HEK293 (cell line): Measurements from ENCODE around the gene PANX1.

ENCODE experiments used
- CTCF ChIA-PET: fragments of 350-600 bp; formaldehyde crosslinking; extraction: SDS; loops from one replicate; lab custom pipeline; 2021; ENCODE audit warnings: antibody characterized with exemption; lab: Yijun Ruan, JAX
- POLR2A ChIA-PET: fragments of 300-600 bp; formaldehyde crosslinking; extraction: SDS; loops from one replicate; lab custom pipeline; 2020; ENCODE audit warnings: antibody characterized with exemption, inconsistent platforms; lab: Yijun Ruan, JAX
- H3K27ac ChIP-seq: fragments of 200-500 bp; sonication (Bioruptor generic); 2 replicates; pipeline ENCODE4 v1.5.1; 2014; ENCODE audit warnings: low read depth, low read length, control low read depth, inconsistent platforms; ENCODE audit errors: extremely low read depth
- H3K36me3 ChIP-seq, 2 experiments: fragments of 200-500 bp in 1 of 2; sonication (Bioruptor generic) in 1 of 2; 1 replicate in 1 of 2; 2 replicates in 1 of 2; pipeline ENCODE4 v1.5.1; 2014 to 2017; ENCODE audit warnings: inconsistent platforms in 2 of 2, low read length in 2 of 2; ENCODE audit not compliant: control insufficient read depth in 2 of 2, insufficient read depth in 1 of 2
- H3K4me1 ChIP-seq: fragments of 200-500 bp; sonication (Bioruptor generic); 2 replicates; pipeline ENCODE4 v1.5.1; 2014; ENCODE audit warnings: mild to moderate bottlenecking, low read length, inconsistent platforms; ENCODE audit not compliant: control insufficient read depth, insufficient read depth
- H3K4me3 ChIP-seq: 2 replicates; pipeline ENCODE4 v1.5.1; 2011; ENCODE audit warnings: low read depth, mild to moderate bottlenecking, control low read depth, low read length, moderate library complexity
- H3K9me3 ChIP-seq: fragments of 200-500 bp; sonication (Bioruptor generic); 2 replicates; pipeline ENCODE4 v1.5.1; 2014; ENCODE audit warnings: low read depth, low read length, inconsistent platforms; ENCODE audit not compliant: control insufficient read depth, insufficient read depth
- GLI2 ChIP-seq: fragments of 450-650 bp; formaldehyde crosslinking; IDR thresholded peaks from 2 replicates; pipeline ENCODE4; 2017; ENCODE audit warnings: missing biosample characterization, missing genetic modification characterization, low read depth, borderline replicate concordance
- GLIS1 ChIP-seq: fragments of 450-650 bp; formaldehyde crosslinking; IDR thresholded peaks from 2 replicates; pipeline ENCODE4 v1.5.1; 2016; ENCODE audit warnings: missing biosample characterization, missing genetic modification characterization
- HOXC10 ChIP-seq: sonication (generic); formaldehyde crosslinking; IDR thresholded peaks from 2 replicates; pipeline ENCODE4 v1.8.1; 2023; ENCODE audit warnings: mild to moderate bottlenecking, missing genetic modification reagents
- MZF1 ChIP-seq: fragments of 450-650 bp; formaldehyde crosslinking; IDR thresholded peaks from 2 replicates; pipeline ENCODE4 v1.5.1; 2017; ENCODE audit warnings: missing biosample characterization, missing genetic modification characterization, borderline replicate concordance
- OSR2 ChIP-seq: fragments of 450-650 bp; formaldehyde crosslinking; IDR thresholded peaks from 2 replicates; pipeline ENCODE4 v1.5.1; 2016; ENCODE audit warnings: missing biosample characterization, missing genetic modification characterization
- PATZ1 ChIP-seq: fragments of 450-650 bp; formaldehyde crosslinking; IDR thresholded peaks from 2 replicates; pipeline ENCODE4 v1.5.1; 2016; ENCODE audit warnings: missing biosample characterization, missing genetic modification characterization
- RBAK ChIP-seq: fragments of 450-650 bp; formaldehyde crosslinking; IDR thresholded peaks from 2 replicates; pipeline ENCODE4 v1.5.1; 2016; ENCODE audit warnings: missing biosample characterization, missing genetic modification characterization
- SP3 ChIP-seq: fragments of 450-650 bp; formaldehyde crosslinking; IDR thresholded peaks from 2 replicates; pipeline ENCODE4 v1.5.1; 2016; ENCODE audit warnings: missing biosample characterization, missing genetic modification characterization
- ZBTB10 ChIP-seq: fragments of 450-650 bp; formaldehyde crosslinking; IDR thresholded peaks from 2 replicates; pipeline ENCODE4 v1.5.1; 2016; ENCODE audit warnings: missing biosample characterization, missing genetic modification characterization
- ZBTB7A ChIP-seq: fragments of 450-650 bp; formaldehyde crosslinking; IDR thresholded peaks from 2 replicates; pipeline ENCODE4 v1.5.1; 2016; ENCODE audit warnings: low read depth, missing biosample characterization, missing genetic modification characterization
- ZNF211 ChIP-seq: fragments of 450-650 bp; formaldehyde crosslinking; IDR thresholded peaks from 2 replicates; pipeline ENCODE4 v1.5.1; 2016; ENCODE audit warnings: low read depth, missing biosample characterization, missing genetic modification characterization
- ZNF214 ChIP-seq: fragments of 450-650 bp; formaldehyde crosslinking; IDR thresholded peaks from 2 replicates; pipeline ENCODE4 v1.5.1; 2017; ENCODE audit warnings: missing biosample characterization, mild to moderate bottlenecking, missing genetic modification characterization, borderline replicate concordance
- ZNF221 ChIP-seq: fragments of 450-650 bp; formaldehyde crosslinking; IDR thresholded peaks from 2 replicates; pipeline ENCODE4 v1.5.1; 2017; ENCODE audit warnings: missing biosample characterization, missing genetic modification characterization, borderline replicate concordance
- ZNF391 ChIP-seq: fragments of 450-650 bp; formaldehyde crosslinking; IDR thresholded peaks from 2 replicates; pipeline ENCODE4 v1.5.1; 2016; ENCODE audit warnings: low read depth, missing biosample characterization, missing genetic modification characterization, borderline replicate concordance
- ZNF621 ChIP-seq: fragments of 450-650 bp; formaldehyde crosslinking; IDR thresholded peaks from 2 replicates; pipeline ENCODE4 v1.5.1; 2017; ENCODE audit warnings: missing biosample characterization, missing genetic modification characterization
- ZNF830 ChIP-seq: fragments of 450-650 bp; IDR thresholded peaks from 2 replicates; pipeline ENCODE4 v1.5.0; 2018; ENCODE audit warnings: missing biosample characterization, missing genetic modification characterization, low read depth, mild to moderate bottlenecking, moderate library complexity
- ZSCAN4 ChIP-seq: fragments of 450-650 bp; formaldehyde crosslinking; IDR thresholded peaks from 2 replicates; pipeline ENCODE4 v1.5.1; 2017; ENCODE audit warnings: missing biosample characterization, missing genetic modification characterization

The PANX1 gene

GRCh38 chr11:94211261-94211830 lies 82.7 kb downstream of the PANX1 start (continued):
- TF ChIP-seq ZBTB10 (tag by site-specific recombination) (no peak), ZNF211 (no peak), ZSCAN4 (tag by site-specific recombination) (no peak), PATZ1 (tag by site-specific recombination) (no peak), ZBTB7A (no peak), OSR2 (no peak), ZNF221 (tag by site-specific recombination) (no peak), GLI2 (tag by site-specific recombination) (no peak), SP3 (tag by site-specific recombination) (no peak), ZNF391 (tag by site-specific recombination) (no peak), MZF1 (tag by site-specific recombination) (no peak), ZNF214 (tag by site-specific recombination) (no peak)

- Histone ChIP-seq H3K9me3 (no peaks in the 10 kb centered on the region), H3K4me1 (no peaks in the 10 kb centered on the region), H3K4me3 (no peak overlapping the region)
- POLR2A ChIA-PET, result no interaction called here
- TF ChIP-seq ZNF830 (no peak), GLIS1 (tag by site-specific recombination) (no peak), HOXC10 (CRISPR knock-in tag) (no peak), PATZ1 (tag by site-specific recombination) (no peak)
- TF ChIP-seq, all 188 proteins: peak for 0
- Histone ChIP-seq H3K27ac (no peak overlapping the region), H3K36me3 (no peaks in the 10 kb centered on the region)
- CTCF ChIA-PET, result no interaction called here
These were observed 84.3 kb downstream of the PANX1 start for GRCh38 chr11:94212898-94213297.

GRCh38 chr11:94217705-94218104 lies 89.1 kb downstream of the PANX1 start:
- TF ChIP-seq ZNF621 (tag by site-specific recombination), result no peak
- no peak for TF ChIP-seq RBAK (tag by site-specific recombination)
- CTCF ChIA-PET, result no interaction called here
- Histone ChIP-seq H3K36me3 (no peaks in the 10 kb centered on the region), H3K4me1 (no peaks in the 10 kb centered on the region), H3K4me3 (no peak overlapping the region), H3K27ac (no peak overlapping the region), H3K9me3 (no peaks in the 10 kb centered on the region)
- POLR2A ChIA-PET, result no interaction called here
